ENCODE data around the gene ITPR3. TPM values are rescaled to one million over a fixed set of nuclear protein-coding genes. Genes with fewer than 3 reads are reported as not detected.

ITPR3 gene
- total and polyA plus RNA-seq, 2 of the 13 experiments (the other 11 are each of a cell fraction or from before 2014, with no cell fraction given): 3.8 to 21.4 TPM

GRCh38 chr6:33613146-33613794, 7.9 kb upstream of the ITPR3 start (continued):
- TF ChIP-seq PRDM15 (CRISPR knock-in tag; IDR thresholded peaks at IDR 0.05): peak; percentile 84
- TF ChIP-seq ZNF468 (CRISPR knock-in tag; IDR thresholded peaks at IDR 0.05): no peak
- no peak for TF ChIP-seq AGO2 (optimal IDR thresholded peaks at IDR 0.05; ENCODE audit: low read depth, low read length)
- TF ChIP-seq NFRKB (IDR thresholded peaks at IDR 0.05): no peak
- TF ChIP-seq MTA1 (CRISPR knock-in tag; IDR thresholded peaks at IDR 0.05; ENCODE audit: borderline replicate concordance): peak; percentile 81; the same call in 1 of the 2 replicates
- TF ChIP-seq SIN3A (IDR thresholded peaks at IDR 0.05; ENCODE audit: borderline replicate concordance, low read depth, low read length): no peak; the same call in 1 of the 2 replicates
- TF ChIP-seq NCOA1 (CRISPR knock-in tag; IDR thresholded peaks at IDR 0.05): no peak
- TF ChIP-seq FOSL2 (CRISPR knock-in tag; IDR thresholded peaks at IDR 0.05): peak; percentile 72
- no peak for TF ChIP-seq ZNF142 (CRISPR knock-in tag; IDR thresholded peaks at IDR 0.05)
- TF ChIP-seq KAT7 (CRISPR knock-in tag; IDR thresholded peaks at IDR 0.05; ENCODE audit: borderline replicate concordance): no peak
- TF ChIP-seq MTF2 (CRISPR knock-in tag; IDR thresholded peaks at IDR 0.05; ENCODE audit: borderline replicate concordance): no peak
- no peak for TF ChIP-seq ZNF597 (CRISPR knock-in tag; IDR thresholded peaks at IDR 0.05)
- TF ChIP-seq ZNF18 (CRISPR knock-in tag; IDR thresholded peaks at IDR 0.05; ENCODE audit: insufficient replicate concordance): peak; percentile 86
- peak; percentile 64; the same call in 1 of the 2 replicates for TF ChIP-seq CEBPB (IDR thresholded peaks at IDR 0.05; ENCODE audit: borderline replicate concordance, low read depth, low read length)
- TF ChIP-seq ZNF607 (CRISPR knock-in tag; IDR thresholded peaks at IDR 0.05; ENCODE audit: borderline replicate concordance): no peak
- TF ChIP-seq ZNF251 (CRISPR knock-in tag; IDR thresholded peaks at IDR 0.05): no peak
- TF ChIP-seq MAFG (CRISPR knock-in tag; IDR thresholded peaks at IDR 0.05): no peak

Data from HepG2 (cell line).